Astrocyte (in vitro differentiated cells and primary cell): ENCODE data around the gene VAV1. TPM values are rescaled to one million over a fixed set of nuclear protein-coding genes. Genes with fewer than 3 reads are reported as not detected.

Experiments
- DNase-seq: peaks from one replicate; pipeline ENCODE4 v3.0.0-alpha.2; 2010; ENCODE audit warnings: low read depth
- FAIRE-seq: peaks from 2 replicates; lab custom pipeline; 2011; peaks lifted over from hg19 to GRCh38; lab: Jason Lieb, UNC
- H2AFZ ChIP-seq: 2 replicates; pipeline ENCODE4 v1.6.0; 2012; ENCODE audit warnings: low read depth, low read length, inconsistent platforms
- H3K27ac ChIP-seq: 2 replicates; pipeline ENCODE4 v1.5.1; 2011; ENCODE audit warnings: low read depth, low read length, inconsistent platforms
- H3K27me3 ChIP-seq: 2 replicates; pipeline ENCODE4 v1.6.0; 2011; ENCODE audit warnings: low read length, inconsistent platforms; ENCODE audit not compliant: insufficient read depth
- H3K36me3 ChIP-seq: 2 replicates; pipeline ENCODE4 v1.5.1; 2011; ENCODE audit warnings: low read length, inconsistent platforms; ENCODE audit not compliant: insufficient read depth
- H3K4me1 ChIP-seq: 2 replicates; pipeline ENCODE4 v1.5.1; 2011; ENCODE audit warnings: low read length, inconsistent platforms; ENCODE audit not compliant: insufficient read depth
- H3K4me2 ChIP-seq: 2 replicates; pipeline ENCODE4 v1.6.0; 2012; ENCODE audit warnings: low read length, inconsistent platforms
- H3K4me3 ChIP-seq: 2 replicates; pipeline ENCODE4 v1.5.1; 2011; ENCODE audit warnings: low read depth, mild to moderate bottlenecking, low read length, inconsistent platforms; ENCODE audit not compliant: insufficient read depth
- H3K79me2 ChIP-seq: 2 replicates; pipeline ENCODE4 v1.6.0; 2012; ENCODE audit warnings: mild to moderate bottlenecking, low read length, inconsistent platforms; ENCODE audit not compliant: insufficient read depth
- H3K9ac ChIP-seq: 2 replicates; pipeline ENCODE4 v1.6.0; 2012; ENCODE audit warnings: mild to moderate bottlenecking, low read length, inconsistent platforms
- H3K9me3 ChIP-seq: 2 replicates; pipeline ENCODE4 v1.5.1; 2012; ENCODE audit warnings: low read depth, mild to moderate bottlenecking, low read length, inconsistent platforms; ENCODE audit not compliant: insufficient read depth
- H4K20me1 ChIP-seq: 2 replicates; pipeline ENCODE4 v1.6.0; 2012; ENCODE audit warnings: low read length, inconsistent platforms; ENCODE audit not compliant: insufficient read depth
- H3K27ac Mint-ChIP-seq: one replicate; pipeline ENCODE4 v1.8.0; 2021; ENCODE audit warnings: mild to moderate bottlenecking, mixed read lengths; ENCODE audit not compliant: unreplicated experiment
- H3K27me3 Mint-ChIP-seq: one replicate; pipeline ENCODE4 v1.8.0; 2021; ENCODE audit warnings: low read depth, mixed read lengths; ENCODE audit not compliant: unreplicated experiment
- H3K36me3 Mint-ChIP-seq: one replicate; pipeline ENCODE4 v1.8.0; 2021; ENCODE audit warnings: low read depth, mixed read lengths; ENCODE audit not compliant: unreplicated experiment
- H3K4me1 Mint-ChIP-seq: one replicate; pipeline ENCODE4 v1.8.0; 2021; ENCODE audit warnings: low read depth, mixed read lengths; ENCODE audit not compliant: unreplicated experiment
- H3K4me3 Mint-ChIP-seq: one replicate; pipeline ENCODE4 v1.8.0; 2021; ENCODE audit warnings: mild to moderate bottlenecking, moderate library complexity, mixed read lengths; ENCODE audit not compliant: unreplicated experiment
- H3K9me3 Mint-ChIP-seq: one replicate; pipeline ENCODE4 v1.8.0; 2021; ENCODE audit warnings: mild to moderate bottlenecking, mixed read lengths; ENCODE audit not compliant: unreplicated experiment
- EZH2 ChIP-seq: IDR thresholded peaks from 2 replicates; pipeline ENCODE4 v1.6.1; 2012; ENCODE audit warnings: mild to moderate bottlenecking, low read length, inconsistent platforms; ENCODE audit not compliant: insufficient read depth
- total RNA-seq: library from RNA; stranded (reverse); gene quantifications from 2 replicates; pipeline ENCODE4 v1.2.1, GENCODE V29; 2021
- TF ChIP-seq, protein P1 (sequence below): IDR thresholded peaks from 2 replicates; pipeline ENCODE4 v1.5.1; 2011; ENCODE audit warnings: low read depth, mild to moderate bottlenecking, inconsistent platforms, low read length, moderate library complexity; ENCODE audit not compliant: insufficient read depth

Gene VAV1
- total RNA-seq, 1 donor from 2014 or later, result not detected

- Mint-ChIP-seq H3K27me3 (no peaks in the 10 kb centered on the region), H3K9me3 (no peaks in the 10 kb centered on the region), H3K4me1 (peaks cover 1% of the 10 kb centered on the region), H3K27ac (no peak overlapping the region), H3K4me3 (peak overlapping the region; percentile 20), H3K36me3 (peaks cover 8% of the 10 kb centered on the region)
- DNase-seq, result peak; percentile 39
- FAIRE-seq, result no peak
- H3K79me2 ChIP-seq, result no peaks in the 10 kb centered on the region
- peaks cover 6% of the 10 kb centered on the region for H3K4me1 ChIP-seq
- H3K36me3 ChIP-seq, result peaks cover 17% of the 10 kb centered on the region
- no peak overlapping the region for H3K27ac ChIP-seq
- H3K9me3 ChIP-seq, result no peaks in the 10 kb centered on the region
- H3K9ac ChIP-seq, result no peak overlapping the region
- peak overlapping the region; percentile 67 for H2AFZ ChIP-seq
- H4K20me1 ChIP-seq, result peaks cover 5% of the 10 kb centered on the region
- no peak overlapping the region for H3K4me3 ChIP-seq
- H3K4me2 ChIP-seq, result peak overlapping the region; percentile 87
- no peaks in the 10 kb centered on the region for H3K27me3 ChIP-seq
- TF ChIP-seq, protein P1, sequence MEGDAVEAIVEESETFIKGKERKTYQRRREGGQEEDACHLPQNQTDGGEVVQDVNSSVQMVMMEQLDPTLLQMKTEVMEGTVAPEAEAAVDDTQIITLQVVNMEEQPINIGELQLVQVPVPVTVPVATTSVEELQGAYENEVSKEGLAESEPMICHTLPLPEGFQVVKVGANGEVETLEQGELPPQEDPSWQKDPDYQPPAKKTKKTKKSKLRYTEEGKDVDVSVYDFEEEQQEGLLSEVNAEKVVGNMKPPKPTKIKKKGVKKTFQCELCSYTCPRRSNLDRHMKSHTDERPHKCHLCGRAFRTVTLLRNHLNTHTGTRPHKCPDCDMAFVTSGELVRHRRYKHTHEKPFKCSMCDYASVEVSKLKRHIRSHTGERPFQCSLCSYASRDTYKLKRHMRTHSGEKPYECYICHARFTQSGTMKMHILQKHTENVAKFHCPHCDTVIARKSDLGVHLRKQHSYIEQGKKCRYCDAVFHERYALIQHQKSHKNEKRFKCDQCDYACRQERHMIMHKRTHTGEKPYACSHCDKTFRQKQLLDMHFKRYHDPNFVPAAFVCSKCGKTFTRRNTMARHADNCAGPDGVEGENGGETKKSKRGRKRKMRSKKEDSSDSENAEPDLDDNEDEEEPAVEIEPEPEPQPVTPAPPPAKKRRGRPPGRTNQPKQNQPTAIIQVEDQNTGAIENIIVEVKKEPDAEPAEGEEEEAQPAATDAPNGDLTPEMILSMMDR, result no peak
- TF ChIP-seq EZH2, result no peak
Measured at GRCh38 chr19:6753178-6754031, 19.1 kb upstream of the VAV1 start.

DNA sequence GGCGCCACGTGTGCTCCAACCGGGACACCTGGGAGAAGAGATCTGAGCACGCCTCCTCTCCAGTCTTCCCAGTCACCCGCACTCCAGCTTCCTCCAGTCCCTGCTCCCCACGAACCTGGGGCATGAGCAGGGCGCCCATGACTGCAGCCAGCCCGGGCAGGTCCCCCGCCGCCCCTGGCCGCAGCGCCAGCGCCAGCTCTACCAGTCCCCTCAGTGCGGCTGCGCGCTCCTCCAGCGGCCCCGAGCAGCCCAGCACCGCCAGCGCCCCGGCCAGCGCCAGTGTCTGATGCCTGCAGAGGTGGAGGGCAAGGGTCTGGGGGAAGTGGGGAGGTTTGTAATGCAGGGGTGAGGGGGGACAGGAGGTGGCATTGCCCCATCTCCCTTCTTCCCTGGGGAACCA, 18.4 kb upstream of the VAV1 start:
- Histone ChIP-seq H3K9me3 (no peaks in the 10 kb centered on the region), H3K4me1 (peaks cover 6% of the 10 kb centered on the region), H3K9ac (no peak overlapping the region), H3K4me3 (no peak overlapping the region), H2AFZ (no peak overlapping the region), H3K4me2 (no peak overlapping the region), H3K36me3 (peaks cover 12% of the 10 kb centered on the region), H3K79me2 (no peaks in the 10 kb centered on the region), H3K27ac (no peak overlapping the region), H3K27me3 (no peaks in the 10 kb centered on the region), H4K20me1 (peaks cover 4% of the 10 kb centered on the region)
- H3K4me1 Mint-ChIP-seq, result peaks cover 1% of the 10 kb centered on the region
- H3K36me3 Mint-ChIP-seq, result peaks cover 8% of the 10 kb centered on the region
- no peaks in the 10 kb centered on the region for H3K27me3 Mint-ChIP-seq
- H3K27ac Mint-ChIP-seq, result no peak overlapping the region
- no peaks in the 10 kb centered on the region for H3K9me3 Mint-ChIP-seq
- no peak for FAIRE-seq
- H3K4me3 Mint-ChIP-seq, result no peak overlapping the region
- DNase-seq, result no peak
- TF ChIP-seq EZH2, result no peak
- TF ChIP-seq, protein P1, result no peak
